ENCODE data around the gene JADE3. TPM values are rescaled to one million over a fixed set of nuclear protein-coding genes. Genes with fewer than 3 reads are reported as not detected.

Gene JADE3
- total and polyA plus RNA-seq, 11 donors = 1.4 to 11.2 (median 5.9) TPM

GRCh38 chrX:46927718-46928117, 15.5 kb downstream of the JADE3 start:
- TF ChIP-seq CTCF (IDR thresholded peaks at IDR 0.05) = no peak
- TF ChIP-seq POLR2A (IDR thresholded peaks at IDR 0.05) = no peak
- ATAC-seq = no peak
- intact Hi-C loops (cut with DNase I) = no loop called here
- Histone ChIP-seq H3K27ac (no peak overlapping the region), H3K4me1 (no peaks in the 10 kb centered on the region), H3K36me3 (no peaks in the 10 kb centered on the region), H3K4me3 (no peak overlapping the region), H3K27me3 (peaks cover 0 to 28% (median 0%) of the 10 kb centered on the region in 9 donors), H3K9me3 (no peaks in the 10 kb centered on the region)
- DNase-seq = no peak
- 86 to 93% (median 91%) methylated on average over 3 of the region's 3 CpGs for WGBS, 4 donors

- WGBS, 4 donors = 67 to 86% (median 77%) methylated on average over 3 of the region's 3 CpGs
These were observed 17.4 kb downstream of the JADE3 start for GRCh38 chrX:46929439-46930261.

GRCh38 chrX:46935295-46935694, 23.1 kb downstream of the JADE3 start:
- WGBS, 4 donors = 72 to 79% (median 76%) methylated on average over 4 of the region's 4 CpGs
- DNase-seq = no peak
- peaks cover 0 to 4% (median 0%) of the 10 kb centered on the region in 9 donors for H3K27me3 ChIP-seq
- H3K9me3 ChIP-seq = peaks cover 0 to 11% (median 0%) of the 10 kb centered on the region in 12 donors
- no peaks in the 10 kb centered on the region for H3K4me1 ChIP-seq
- intact Hi-C loops (cut with DNase I) = no loop called here
- H3K27ac ChIP-seq = no peak overlapping the region
- H3K36me3 ChIP-seq = no peaks in the 10 kb centered on the region
- no peak for ATAC-seq
- TF ChIP-seq POLR2A (IDR thresholded peaks at IDR 0.05) (no peak), CTCF (IDR thresholded peaks at IDR 0.05) (no peak)
- H3K4me3 ChIP-seq = no peak overlapping the region

More at GRCh38 chrX:46929439-46930261, 17.4 kb downstream of the JADE3 start:
- DNase-seq (no peak), ATAC-seq (no peak)
- Histone ChIP-seq H3K27me3 (peaks cover 0 to 17% (median 0%) of the 10 kb centered on the region in 9 donors), H3K27ac (no peak overlapping the region), H3K9me3 (no peaks in the 10 kb centered on the region), H3K36me3 (no peaks in the 10 kb centered on the region), H3K4me1 (no peaks in the 10 kb centered on the region), H3K4me3 (no peak overlapping the region)
- TF ChIP-seq POLR2A (IDR thresholded peaks at IDR 0.05) = no peak
- TF ChIP-seq CTCF (IDR thresholded peaks at IDR 0.05) = no peak
- intact Hi-C loops (cut with DNase I) = no loop called here

GRCh38 chrX:46938589-46938988, 26.4 kb downstream of the JADE3 start:
- TF ChIP-seq CTCF (IDR thresholded peaks at IDR 0.05) = no peak
- no peak for TF ChIP-seq POLR2A (IDR thresholded peaks at IDR 0.05)
- H3K27me3 ChIP-seq = peaks cover 0 to 4% (median 0%) of the 10 kb centered on the region in 9 donors
- no peak overlapping the region for H3K4me3 ChIP-seq
- H3K4me1 ChIP-seq = no peaks in the 10 kb centered on the region
- no peaks in the 10 kb centered on the region for H3K36me3 ChIP-seq
- ATAC-seq (no peak), DNase-seq (no peak)
- WGBS, 4 donors = 75 to 93% (median 85%) methylated on average over 7 of the region's 7 CpGs
- peaks cover 0 to 11% (median 0%) of the 10 kb centered on the region in 12 donors for H3K9me3 ChIP-seq
- intact Hi-C loops (cut with DNase I) = no loop called here
- no peak overlapping the region for H3K27ac ChIP-seq

All from heart left ventricle (tissue), 16 donors.